ENCODE data around the gene KLRK1.
"Not testable (repeated sequence)": the region's sequence is repeated elsewhere in the genome, so short reads cannot be mapped to it uniquely, and the experiment has no call there.

KLRK1 gene

DNA sequence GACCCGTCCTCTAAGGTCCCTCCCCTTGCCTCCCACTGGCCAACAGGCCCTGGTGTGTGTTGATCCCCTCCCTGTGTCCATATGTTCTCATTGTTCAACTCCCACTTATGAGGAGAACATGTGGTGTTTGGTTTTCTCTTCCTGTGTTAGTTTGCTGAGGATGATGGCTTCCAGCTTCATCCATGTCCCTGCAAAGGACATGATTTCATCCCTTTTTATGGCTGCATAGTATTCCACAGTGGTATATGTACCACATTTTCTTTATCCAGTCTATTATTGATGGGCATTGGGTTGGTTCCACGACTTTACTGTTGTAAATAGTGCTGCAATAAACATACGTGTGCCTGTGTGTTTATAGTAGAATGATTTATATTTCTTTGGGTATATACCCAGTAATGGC, 38.4 kb downstream of the KLRK1 start:
- not testable (repeated sequence) for H3K9me3 Mint-ChIP-seq; ATAC-seq (replicated peaks; ENCODE audit: extremely low read depth, poor library complexity, severe bottlenecking); H3K27ac Mint-ChIP-seq (ENCODE audit: low read depth)

DNA sequence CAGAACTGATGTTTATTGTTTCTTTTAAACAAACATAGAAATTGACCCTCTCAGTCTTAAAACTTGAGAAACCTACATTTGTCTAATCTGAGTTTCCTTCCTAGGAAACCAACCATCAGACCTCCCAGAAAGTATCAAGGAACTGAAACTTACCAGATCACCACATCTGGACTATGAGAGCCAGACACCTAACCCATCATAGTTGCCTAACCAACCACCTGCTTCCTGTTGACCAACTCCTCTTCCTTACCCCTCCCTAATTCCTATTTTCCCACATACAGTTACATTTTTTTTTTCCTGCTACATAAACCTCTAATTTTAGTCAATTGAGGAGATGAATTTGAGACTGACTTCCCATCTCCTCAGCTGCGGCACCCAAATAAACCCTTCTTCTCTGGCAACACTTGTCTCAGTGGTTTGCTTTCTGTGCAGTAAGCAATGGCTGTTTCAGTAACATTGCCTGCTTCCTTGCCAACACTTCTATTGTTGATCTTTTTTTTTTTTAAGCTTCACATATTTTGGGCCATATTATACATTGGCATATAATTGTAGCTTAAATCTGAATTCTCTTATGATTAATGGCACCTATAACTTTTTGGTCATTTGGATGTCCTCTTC, 47.8 kb downstream of the KLRK1 start:
- H3K9me3 Mint-ChIP-seq: no peaks in the 10 kb centered on the region
- ATAC-seq (replicated peaks; ENCODE audit: extremely low read depth, poor library complexity, severe bottlenecking) (no peak), DNase-seq (ENCODE audit: low spot score in 2 of 2) (no peak)
- peaks cover 17% of the 10 kb centered on the region for H3K4me1 Mint-ChIP-seq
- no peaks in the 10 kb centered on the region for H3K36me3 Mint-ChIP-seq (ENCODE audit: insufficient read depth)
- no peak overlapping the region for H3K4me3 Mint-ChIP-seq
- no peak overlapping the region for H3K27ac Mint-ChIP-seq (ENCODE audit: low read depth)
- no peaks in the 10 kb centered on the region for H3K27me3 Mint-ChIP-seq

More for the DNA sequence above, 38.4 kb downstream of the KLRK1 start:
- H3K36me3 Mint-ChIP-seq (ENCODE audit: insufficient read depth); H3K4me1 Mint-ChIP-seq; H3K4me3 Mint-ChIP-seq; H3K27me3 Mint-ChIP-seq; DNase-seq (ENCODE audit: low spot score in 2 of 2): not testable (repeated sequence)

DNA sequence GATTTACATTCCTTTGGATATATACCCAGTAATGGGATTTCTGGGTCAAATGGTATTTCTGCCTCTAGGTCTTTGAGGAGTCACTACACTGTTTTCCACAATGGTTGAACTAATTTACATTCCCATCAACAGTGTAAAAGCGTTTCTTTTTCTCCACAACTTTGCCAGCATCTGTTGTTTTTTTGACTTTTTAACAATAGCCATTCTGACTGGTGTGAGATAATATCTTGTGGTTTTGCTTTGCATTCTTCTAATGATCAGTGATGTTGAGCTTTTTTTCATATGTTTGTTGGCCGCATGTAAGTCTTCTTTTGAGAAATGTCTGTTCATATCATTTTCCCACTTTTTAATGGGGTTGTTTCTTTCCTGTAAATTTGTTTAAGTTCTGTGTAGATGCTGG, 48.9 kb downstream of the KLRK1 start:
- not testable (repeated sequence) for H3K9me3 Mint-ChIP-seq; H3K27me3 Mint-ChIP-seq; DNase-seq (ENCODE audit: low spot score in 2 of 2); H3K4me3 Mint-ChIP-seq; H3K27ac Mint-ChIP-seq (ENCODE audit: low read depth); ATAC-seq (replicated peaks; ENCODE audit: extremely low read depth, poor library complexity, severe bottlenecking); H3K36me3 Mint-ChIP-seq (ENCODE audit: insufficient read depth)
- peaks cover 17% of the 10 kb centered on the region for H3K4me1 Mint-ChIP-seq

DNA sequence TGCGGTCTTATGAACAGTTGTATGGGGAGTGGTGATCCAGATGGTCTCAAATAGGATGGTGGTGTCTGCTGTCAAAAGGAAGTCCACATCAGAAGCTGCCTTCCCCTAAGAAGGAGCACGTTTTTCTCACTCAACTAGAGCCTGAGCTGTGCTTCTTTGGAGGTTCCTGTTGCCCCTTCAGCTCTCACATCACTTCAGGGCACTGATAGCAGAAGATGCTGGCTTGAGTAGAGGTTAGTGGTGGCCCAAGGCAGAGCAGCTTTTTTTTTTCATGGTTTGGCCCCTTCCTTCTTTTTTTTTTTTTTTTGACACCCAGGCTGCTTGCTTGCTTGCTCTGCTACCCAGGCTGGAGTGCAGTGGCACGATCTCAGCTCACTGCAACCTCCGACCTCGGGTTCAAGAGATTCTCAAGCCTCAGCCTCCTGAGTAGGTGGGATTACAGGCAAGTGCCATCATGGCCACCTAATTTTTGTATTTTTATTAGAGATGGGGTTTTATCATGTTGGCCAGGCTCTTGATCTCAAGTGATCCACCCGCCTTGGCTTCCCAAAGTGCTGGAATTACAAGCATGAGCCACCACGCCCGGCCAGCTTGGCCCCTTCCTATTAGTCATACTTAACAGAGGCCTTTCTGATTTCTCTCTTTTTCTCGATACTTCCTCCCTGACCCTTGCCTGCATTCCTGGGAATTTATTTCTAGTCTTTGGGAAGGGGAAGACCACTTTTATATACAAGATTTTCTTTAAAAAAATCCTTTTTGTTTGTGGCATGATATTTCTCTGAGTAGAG, 50.6 kb downstream of the KLRK1 start:
- ATAC-seq (replicated peaks; ENCODE audit: extremely low read depth, poor library complexity, severe bottlenecking) (no peak), DNase-seq (ENCODE audit: low spot score in 2 of 2) (no peak)
- Mint-ChIP-seq H3K36me3 (ENCODE audit: insufficient read depth) (no peaks in the 10 kb centered on the region), H3K4me3 (no peak overlapping the region), H3K27me3 (no peaks in the 10 kb centered on the region), H3K4me1 (peaks cover 24% of the 10 kb centered on the region), H3K27ac (ENCODE audit: low read depth) (no peak overlapping the region), H3K9me3 (no peaks in the 10 kb centered on the region)

DNA sequence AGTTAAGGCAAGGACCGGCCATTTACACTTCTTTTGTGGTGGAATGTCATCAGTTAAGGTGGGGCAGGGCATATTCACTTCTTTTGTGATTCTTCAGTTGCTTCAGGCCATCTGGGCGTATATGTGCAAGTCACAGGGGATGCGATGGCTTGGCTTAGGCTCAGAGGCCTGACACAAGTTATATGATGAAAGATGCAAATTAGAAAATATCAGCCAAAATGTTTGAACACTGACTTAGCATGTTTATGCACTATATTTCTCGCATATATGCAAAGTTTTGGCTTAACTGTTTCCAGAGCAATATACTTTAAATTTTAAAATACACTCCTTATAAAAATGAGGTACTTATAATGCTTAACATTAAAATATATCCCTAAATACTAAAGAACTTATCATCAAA, 51.4 kb downstream of the KLRK1 start:
- H3K27me3 Mint-ChIP-seq; DNase-seq (ENCODE audit: low spot score in 2 of 2); ATAC-seq (replicated peaks; ENCODE audit: extremely low read depth, poor library complexity, severe bottlenecking); H3K9me3 Mint-ChIP-seq; H3K36me3 Mint-ChIP-seq (ENCODE audit: insufficient read depth); H3K27ac Mint-ChIP-seq (ENCODE audit: low read depth); H3K4me3 Mint-ChIP-seq: not testable (repeated sequence)
- peaks cover 24% of the 10 kb centered on the region for H3K4me1 Mint-ChIP-seq

DNA sequence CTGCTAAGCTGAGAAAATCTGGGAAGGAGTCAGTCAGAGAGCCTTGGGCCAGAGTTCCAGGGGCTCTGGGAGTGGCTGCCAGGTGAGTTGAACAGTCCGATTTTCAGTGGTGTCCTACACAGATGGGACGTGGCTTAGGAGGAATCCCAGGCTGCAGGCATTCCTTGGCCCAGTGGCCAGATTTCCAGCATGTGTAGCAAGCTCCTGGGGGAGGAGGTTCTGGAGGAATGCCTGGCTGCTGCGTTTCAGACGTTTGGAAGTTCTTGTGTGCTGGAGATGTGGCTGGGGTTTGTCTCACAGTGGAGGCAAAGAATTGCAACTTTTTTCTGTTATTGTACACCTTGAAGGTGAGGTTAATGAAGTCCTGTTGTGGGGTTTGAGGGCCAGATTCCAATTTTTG, 53.6 kb downstream of the KLRK1 start:
- H3K9me3 Mint-ChIP-seq; ATAC-seq (replicated peaks; ENCODE audit: extremely low read depth, poor library complexity, severe bottlenecking): not testable (repeated sequence)

DNA sequence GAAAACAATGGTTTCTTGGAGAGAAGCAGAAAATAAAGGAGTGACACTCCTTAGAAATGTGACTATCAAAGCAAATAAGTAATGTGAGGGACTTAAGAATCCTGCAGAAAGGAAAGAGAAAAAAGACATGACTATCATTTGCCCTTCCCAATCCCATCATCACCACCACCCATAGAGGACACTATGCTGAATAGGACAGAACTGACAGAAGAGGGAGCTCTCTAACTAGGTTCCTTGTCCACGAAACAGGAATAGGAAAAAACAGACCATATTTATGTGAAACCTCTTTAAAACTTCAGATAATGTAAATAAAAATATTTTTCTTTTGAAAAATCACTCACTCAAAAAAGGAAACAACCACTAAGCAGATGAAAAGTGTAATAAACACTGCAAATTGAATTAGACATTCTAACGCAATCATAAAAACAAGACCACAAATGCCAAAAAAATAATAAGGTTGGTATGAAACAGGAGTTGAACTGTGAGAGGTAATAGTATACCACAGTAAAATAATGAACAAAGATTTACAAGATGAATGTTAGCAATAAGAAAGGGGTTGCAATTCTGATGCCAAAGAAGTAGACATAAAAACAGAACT, 58.1 kb downstream of the KLRK1 start:
- no peak for DNase-seq (ENCODE audit: low spot score in 2 of 2)
- ATAC-seq (replicated peaks; ENCODE audit: extremely low read depth, poor library complexity, severe bottlenecking): no peak
- Mint-ChIP-seq H3K4me1 (peaks cover 20% of the 10 kb centered on the region), H3K27ac (ENCODE audit: low read depth) (peak overlapping the region; percentile 24), H3K4me3 (no peak overlapping the region), H3K9me3 (no peaks in the 10 kb centered on the region), H3K27me3 (no peaks in the 10 kb centered on the region), H3K36me3 (ENCODE audit: insufficient read depth) (peaks cover 1% of the 10 kb centered on the region)

More for the DNA sequence above, 53.6 kb downstream of the KLRK1 start:
- peaks cover 29% of the 10 kb centered on the region for H3K4me1 Mint-ChIP-seq
- not testable (repeated sequence) for H3K27me3 Mint-ChIP-seq; H3K36me3 Mint-ChIP-seq (ENCODE audit: insufficient read depth); H3K27ac Mint-ChIP-seq (ENCODE audit: low read depth); H3K4me3 Mint-ChIP-seq; DNase-seq (ENCODE audit: low spot score in 2 of 2)

DNA sequence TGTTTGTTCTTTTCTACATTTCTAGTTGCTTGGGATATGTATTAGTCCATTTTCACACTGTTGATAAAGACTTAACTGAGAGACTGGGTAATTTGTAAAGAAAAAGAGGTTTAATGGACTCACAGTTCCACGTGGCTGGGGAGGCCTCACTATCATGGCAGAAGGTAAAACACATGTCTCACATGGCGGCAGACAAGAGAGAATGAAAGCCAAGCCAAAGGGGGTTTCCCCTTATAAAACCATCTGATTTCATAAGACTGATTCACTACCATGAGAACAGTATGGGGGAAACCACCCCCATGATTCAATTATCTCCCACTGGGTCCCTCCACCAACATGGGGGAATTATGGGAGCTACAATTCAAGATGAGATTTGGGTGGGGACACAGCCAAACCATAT, 61.1 kb downstream of the KLRK1 start:
- not testable (repeated sequence) for DNase-seq (ENCODE audit: low spot score in 2 of 2); H3K36me3 Mint-ChIP-seq (ENCODE audit: insufficient read depth); ATAC-seq (replicated peaks; ENCODE audit: extremely low read depth, poor library complexity, severe bottlenecking); H3K4me3 Mint-ChIP-seq; H3K27ac Mint-ChIP-seq (ENCODE audit: low read depth); H3K9me3 Mint-ChIP-seq; H3K27me3 Mint-ChIP-seq
- peaks cover 14% of the 10 kb centered on the region for H3K4me1 Mint-ChIP-seq
